ENCODE data around the gene MGAT4A. TPM values are rescaled to one million over a fixed set of nuclear protein-coding genes. Genes with fewer than 3 reads are reported as not detected.

Gene MGAT4A
- total and polyA plus RNA-seq, 9 of the 15 experiments (the other 6 are each of a cell fraction or from before 2014, with no cell fraction given), result 0.03 to 0.53 (median 0.18) TPM; not detected in 2

DNA sequence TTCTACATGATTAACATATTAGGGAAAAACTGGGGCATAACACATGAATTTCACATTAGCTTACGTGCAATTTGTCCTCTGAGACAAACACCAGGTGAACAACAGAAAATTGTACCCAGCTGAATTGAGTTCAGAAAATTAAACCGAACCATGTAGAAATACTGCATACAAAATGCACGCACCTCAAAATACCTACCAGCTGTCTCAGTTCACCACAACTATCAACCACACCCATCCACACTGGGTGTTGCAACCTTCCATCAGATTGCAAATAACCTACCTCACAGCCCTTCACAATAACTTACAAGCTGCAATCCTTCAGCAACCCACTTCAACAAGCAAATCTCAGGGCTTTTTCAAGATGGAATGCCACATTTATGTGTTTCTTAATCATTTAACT lies 66.6 kb downstream of the MGAT4A start:
- ChIA-PET POLR2A (interaction anchor here (0.6 kb wide), 1 partner anchor 614 kb away, joined by 3 read pairs; no protein-coding TSS in a partner anchor), CTCF (ENCODE audit: low intra/inter-chr PET ratio) (no interaction called here)
- Histone ChIP-seq H3K4me3 (no peak overlapping the region), H3K36me3 (ENCODE audit: control insufficient read depth, insufficient read depth, low read length) (no peaks in the 10 kb centered on the region), H3K9me3 (replicated peaks; ENCODE audit: control insufficient read depth, insufficient read depth, low read depth, low read length) (no peaks in the 10 kb centered on the region), H3K79me2 (ENCODE audit: control insufficient read depth, insufficient read depth, low read length) (no peaks in the 10 kb centered on the region), H3K27ac (ENCODE audit: extremely low read depth, low read depth, low read length) (no peak overlapping the region), H3K4me1 (replicated peaks in 1 of 2; ENCODE audit: control insufficient read depth in 2 of 2, insufficient read depth in 2 of 2, low read length in 2 of 2) (no peaks in the 10 kb centered on the region; a peak in 2 of 5 replicates), H3K27me3 (ENCODE audit: control insufficient read depth in 2 of 2, insufficient read depth in 2 of 2, low read length in 2 of 2) (0 out of 5 replicates have a peak, but pooled peaks cover 0 to 3% of the 10 kb centered on the region in 2 experiments), H4K20me1 (replicated peaks; ENCODE audit: control insufficient read depth, insufficient read depth, low read length) (no peaks in the 10 kb centered on the region), H3K9ac (ENCODE audit: insufficient read depth in 1 of 2, low read depth in 2 of 2, low read length in 2 of 2) (no peak overlapping the region), H3K9me1 (ENCODE audit: control insufficient read depth, insufficient read depth, low read length) (no peaks in the 10 kb centered on the region), H3K4me2 (ENCODE audit: insufficient read depth, low read length) (no peak overlapping the region), H2AFZ (ENCODE audit: low read depth, low read length) (no peak overlapping the region)
- no peak for FAIRE-seq
- ATAC-seq, result peak; percentile 67; the same call in 2 of the 3 replicates
- intact Hi-C loops (cut with micrococcal nuclease), result no loop called here
- in situ Hi-C loops (cut with MboI), result no loop called here
- no TSS peak for BruUV-seq (replicated peaks)
- DNase-seq (ENCODE audit: extremely low read depth in 1 of 4, low spot score in 3 of 4), result no peak
- TF ChIP-seq CEBPB (tag; IDR thresholded peaks at IDR 0.05) (peak; percentile 80), HMG20A (CRISPR knock-in tag; conservative IDR thresholded peaks at IDR 0.05) (no peak), CEBPG (CRISPR knock-in tag; IDR thresholded peaks at IDR 0.05) (peak; percentile 73), CEBPG (tag; conservative IDR thresholded peaks at IDR 0.05 in 1 of 2, IDR thresholded peaks at IDR 0.05 in 1 of 2) (peak; percentile 59 to 79), TRIM24 (IDR thresholded peaks at IDR 0.05) (peak; percentile 37 to 59; a peak in 2 of 4 replicates)
- TF ChIP-seq, protein P1, sequence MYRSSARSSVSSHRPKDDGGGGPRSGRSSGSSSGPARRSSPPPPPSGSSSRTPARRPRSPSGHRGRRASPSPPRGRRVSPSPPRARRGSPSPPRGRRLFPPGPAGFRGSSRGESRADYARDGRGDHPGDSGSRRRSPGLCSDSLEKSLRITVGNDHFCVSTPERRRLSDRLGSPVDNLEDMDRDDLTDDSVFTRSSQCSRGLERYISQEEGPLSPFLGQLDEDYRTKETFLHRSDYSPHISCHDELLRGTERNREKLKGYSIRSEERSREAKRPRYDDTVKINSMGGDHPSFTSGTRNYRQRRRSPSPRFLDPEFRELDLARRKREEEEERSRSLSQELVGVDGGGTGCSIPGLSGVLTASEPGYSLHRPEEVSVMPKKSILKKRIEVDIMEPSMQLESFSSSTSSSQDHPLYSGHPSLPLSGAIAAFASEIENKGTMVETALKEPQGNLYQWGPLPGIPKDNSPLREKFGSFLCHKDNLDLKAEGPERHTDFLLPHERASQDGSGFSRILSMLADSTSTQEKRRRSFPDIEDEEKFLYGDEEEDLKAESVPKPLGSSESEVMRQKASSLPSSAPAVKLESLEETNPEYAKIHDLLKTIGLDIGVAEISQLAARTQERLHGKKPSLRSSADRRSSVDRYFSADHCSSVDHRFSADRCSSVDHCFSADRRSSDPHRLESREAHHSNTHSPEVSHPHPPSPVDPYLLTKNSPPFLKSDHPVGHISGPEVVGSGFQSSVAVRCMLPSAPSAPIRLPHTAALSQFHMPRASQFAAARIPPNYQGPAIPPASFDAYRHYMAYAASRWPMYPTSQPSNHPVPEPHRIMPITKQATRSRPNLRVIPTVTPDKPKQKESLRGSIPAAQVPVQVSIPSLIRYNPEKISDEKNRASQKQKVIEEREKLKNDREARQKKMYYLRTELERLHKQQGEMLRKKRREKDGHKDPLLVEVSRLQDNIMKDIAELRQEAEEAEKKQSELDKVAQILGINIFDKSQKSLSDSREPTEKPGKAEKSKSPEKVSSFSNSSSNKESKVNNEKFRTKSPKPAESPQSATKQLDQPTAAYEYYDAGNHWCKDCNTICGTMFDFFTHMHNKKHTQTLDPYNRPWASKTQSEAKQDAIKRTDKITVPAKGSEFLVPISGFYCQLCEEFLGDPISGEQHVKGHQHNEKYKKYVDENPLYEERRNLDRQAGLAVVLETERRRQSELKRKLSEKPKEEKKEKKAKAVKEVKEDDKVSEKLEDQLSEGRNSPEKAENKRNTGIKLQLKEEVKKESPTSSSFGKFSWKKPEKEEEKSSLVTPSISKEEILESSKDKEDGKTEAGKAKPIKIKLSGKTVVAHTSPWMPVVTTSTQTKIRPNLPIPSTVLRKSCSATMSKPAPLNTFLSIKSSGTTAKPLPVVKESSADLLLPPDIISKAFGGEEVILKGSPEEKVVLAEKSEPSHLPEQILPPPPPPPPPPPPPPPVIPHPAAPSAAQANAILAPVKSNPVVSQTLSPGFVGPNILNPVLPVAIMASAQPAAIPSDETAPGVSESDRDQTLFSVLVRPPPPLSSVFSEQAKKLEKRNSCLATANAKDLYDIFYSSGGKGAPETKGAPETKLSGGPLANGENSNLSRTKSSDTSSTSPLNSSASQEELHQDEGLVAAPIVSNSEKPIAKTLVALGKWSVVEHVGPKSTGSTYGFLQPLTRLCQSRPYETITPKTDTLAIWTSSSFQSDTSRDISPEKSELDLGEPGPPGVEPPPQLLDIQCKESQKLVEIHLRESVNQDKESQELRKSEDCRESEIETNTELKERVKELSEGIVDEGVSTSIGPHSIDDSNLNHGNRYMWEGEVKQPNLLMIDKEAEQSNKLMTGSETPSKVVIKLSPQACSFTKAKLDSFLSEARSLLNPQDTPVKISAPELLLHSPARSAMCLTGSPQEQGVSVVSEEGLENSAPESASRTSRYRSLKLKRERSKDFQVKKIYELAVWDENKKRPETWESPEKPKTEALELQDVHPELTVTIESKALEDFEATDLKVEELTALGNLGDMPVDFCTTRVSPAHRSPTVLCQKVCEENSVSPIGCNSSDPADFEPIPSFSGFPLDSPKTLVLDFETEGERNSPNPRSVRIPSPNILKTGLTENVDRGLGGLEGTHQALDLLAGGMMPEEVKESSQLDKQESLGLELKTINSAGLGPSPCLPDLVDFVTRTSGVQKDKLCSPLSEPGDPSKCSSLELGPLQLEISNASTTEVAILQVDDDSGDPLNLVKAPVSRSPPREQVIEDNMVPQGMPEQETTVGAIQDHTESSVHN (IDR thresholded peaks at IDR 0.05; ENCODE audit: borderline replicate concordance in 1 of 2, low read depth in 1 of 2), result no peak
- 5% methylated on average over 3 of the region's 3 CpGs for WGBS (ENCODE audit: insufficient coverage, low coverage, missing lambda C conversion rate)

Data from K562 (cell line).